DMS53 treated with DMSO at 0.1 percent for 48 hours (cell line): ENCODE results near the gene RAB7B.

Experiments
- DNase-seq: peaks from one replicate; lab custom pipeline; 2025; ENCODE audit not compliant: unreplicated experiment; lab: John Stamatoyannopoulos, UW

RAB7B gene

GRCh38 chr1:205975387-205975998 lies 27.7 kb downstream of the RAB7B start:
- DNase-seq, result no peak

- no peak for DNase-seq
These were observed 28.5 kb downstream of the RAB7B start for GRCh38 chr1:205974712-205975111.

- no peak for DNase-seq
These were observed 29.6 kb downstream of the RAB7B start for GRCh38 chr1:205973377-205974232.

DNA sequence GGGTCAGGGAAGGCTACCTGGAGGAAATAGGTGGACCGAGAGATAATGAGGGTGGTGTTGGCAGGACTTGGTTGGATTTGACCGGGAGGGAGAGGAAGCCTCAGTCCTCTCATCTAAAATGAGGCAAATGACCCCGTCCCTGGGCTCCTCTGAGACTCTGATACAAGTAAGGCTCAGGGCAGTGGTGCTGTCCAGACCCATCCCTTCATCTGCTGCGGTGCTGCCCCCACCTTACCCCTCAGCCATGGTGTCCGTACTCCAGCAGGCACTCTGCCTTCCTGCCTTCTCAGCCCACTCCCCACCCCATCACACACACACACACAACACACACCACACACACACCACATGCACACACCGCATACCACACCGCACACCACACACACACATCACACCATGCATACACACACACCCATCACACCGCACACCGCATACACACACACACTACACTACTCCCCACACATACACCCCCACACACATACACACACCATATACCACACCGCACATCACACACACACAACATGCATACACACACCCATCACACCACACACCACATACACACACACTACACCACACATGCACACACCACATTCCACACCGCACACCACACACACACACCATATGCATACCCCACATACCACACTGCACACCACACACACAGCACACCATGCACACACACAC lies 30.6 kb downstream of the RAB7B start:
- no peak for DNase-seq

DNA sequence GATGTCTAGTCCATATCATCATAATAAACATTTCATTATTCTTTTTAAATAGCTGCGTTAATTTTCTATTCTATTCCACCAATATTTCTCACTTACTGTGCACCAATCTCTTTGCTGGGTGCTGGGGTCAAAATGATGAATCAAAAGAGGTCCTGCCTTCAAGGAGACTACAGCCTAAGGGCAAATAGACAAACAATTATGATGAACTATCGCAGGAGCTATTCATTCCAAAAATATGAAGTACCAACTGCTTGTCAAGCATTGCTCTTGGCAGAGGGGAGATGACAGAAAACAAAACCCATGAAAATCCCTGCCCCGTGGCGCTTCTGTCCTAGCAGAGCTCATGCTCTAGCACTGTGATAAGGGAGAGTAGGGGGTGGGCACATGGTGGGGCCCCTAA lies 31.1 kb downstream of the RAB7B start:
- DNase-seq, result no peak

- no peak for DNase-seq
These were observed 32.1 kb downstream of the RAB7B start for GRCh38 chr1:205971082-205971481.

DNA sequence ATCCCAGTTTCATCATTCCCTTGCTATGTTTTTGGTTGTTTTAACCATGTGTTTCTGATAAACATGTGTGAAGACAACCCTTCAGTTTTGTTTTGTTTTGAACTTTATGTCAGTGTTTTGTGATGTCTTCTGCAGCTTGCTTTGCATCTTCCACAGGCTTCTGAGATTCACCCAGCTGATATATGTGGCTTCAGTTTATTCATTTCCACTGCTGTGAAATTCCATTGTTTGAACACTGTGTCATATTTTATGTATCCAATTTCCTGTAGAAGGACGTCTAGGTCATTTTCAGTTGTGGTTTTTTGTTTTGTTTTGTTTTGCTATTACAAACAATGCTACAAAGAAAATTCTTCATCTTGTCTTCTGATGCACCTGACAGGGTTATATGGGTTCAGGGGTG lies 32.7 kb downstream of the RAB7B start:
- peak; percentile 55 for DNase-seq

- DNase-seq, result no peak
These were observed 34.0 kb downstream of the RAB7B start for GRCh38 chr1:205969229-205969628.

GRCh38 chr1:205967554-205968335 lies 35.5 kb downstream of the RAB7B start:
- no peak for DNase-seq

GRCh38 chr1:205965036-205965884 lies 37.9 kb downstream of the RAB7B start:
- peak; percentile 98 for DNase-seq

DNA sequence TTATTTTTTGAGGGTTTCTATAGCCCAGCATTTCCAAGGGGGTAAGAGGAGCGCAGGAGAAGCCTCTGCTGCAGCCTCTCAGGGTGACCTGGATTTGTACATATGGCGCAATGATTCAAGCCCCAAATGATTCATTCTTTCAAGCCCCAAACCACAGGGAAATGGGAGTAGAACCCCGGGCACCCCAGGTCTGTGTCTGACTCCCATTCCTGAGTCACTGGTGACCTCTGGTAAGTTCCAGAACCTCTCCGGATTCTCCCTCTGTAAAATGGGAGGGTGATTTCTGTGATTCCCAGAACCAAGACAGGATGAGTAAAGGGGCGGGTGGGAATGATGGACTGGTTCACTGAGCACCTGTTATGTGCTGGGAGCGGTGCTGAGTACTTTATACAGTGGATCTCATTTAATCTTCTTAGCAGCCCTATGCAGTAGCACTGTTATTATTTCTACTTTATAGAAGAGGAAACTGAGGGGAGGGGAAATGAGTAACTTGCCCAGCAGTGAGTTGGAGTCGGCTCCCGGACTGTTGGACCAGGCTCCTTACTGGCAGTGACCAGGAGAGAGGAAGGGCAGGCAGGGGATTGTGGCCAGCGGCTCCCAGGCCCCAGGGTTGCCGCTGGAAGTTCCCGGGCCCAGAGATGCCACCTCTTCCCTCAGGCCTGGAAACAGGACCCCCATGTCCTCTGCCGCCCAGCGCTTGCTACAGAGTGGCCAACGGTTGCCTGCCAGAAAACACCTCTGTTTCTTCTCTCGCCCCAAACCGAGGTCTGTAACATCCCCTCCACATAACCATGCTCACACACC lies 39.6 kb downstream of the RAB7B start:
- no peak for DNase-seq

GRCh38 chr1:205962821-205963221 lies 40.4 kb downstream of the RAB7B start:
- DNase-seq, result no peak

- DNase-seq, result no peak
These were observed 41.0 kb downstream of the RAB7B start for GRCh38 chr1:205961991-205962820.

- no peak for DNase-seq
These were observed 41.8 kb downstream of the RAB7B start for GRCh38 chr1:205961405-205961804.

GRCh38 chr1:205959789-205960188 lies 43.4 kb downstream of the RAB7B start:
- no peak for DNase-seq

- no peak for DNase-seq
These were observed 47.7 kb downstream of the RAB7B start for GRCh38 chr1:205955499-205955898.

DNA sequence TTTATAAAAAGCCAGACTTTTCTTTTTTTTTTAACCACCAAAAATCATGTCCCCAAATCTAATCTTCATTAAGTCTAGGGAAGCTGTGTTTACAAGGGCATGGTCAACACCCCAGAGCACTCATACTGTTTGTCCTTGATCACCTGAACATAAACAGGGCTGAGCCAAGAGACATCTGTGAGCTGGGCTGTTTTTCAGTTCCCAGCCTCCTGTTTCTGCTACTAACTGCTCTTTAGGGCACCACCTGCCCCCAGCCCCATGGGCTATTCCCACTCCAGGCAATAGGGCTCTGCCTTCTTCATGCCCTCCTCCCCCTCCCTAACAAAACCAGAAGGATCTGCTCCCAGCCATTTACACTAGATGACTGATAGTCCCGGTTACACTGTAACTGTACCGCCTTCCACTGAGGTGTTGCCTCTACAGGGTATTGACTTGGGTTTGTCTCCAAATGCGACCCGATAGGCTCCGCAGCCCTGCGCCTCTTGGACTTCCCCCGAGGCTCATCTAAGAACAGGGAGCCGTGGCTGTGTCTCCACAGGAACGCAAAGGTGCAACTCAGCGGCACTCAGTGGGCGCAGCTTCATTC lies 48.3 kb downstream of the RAB7B start:
- DNase-seq, result peak; percentile 80

DNA sequence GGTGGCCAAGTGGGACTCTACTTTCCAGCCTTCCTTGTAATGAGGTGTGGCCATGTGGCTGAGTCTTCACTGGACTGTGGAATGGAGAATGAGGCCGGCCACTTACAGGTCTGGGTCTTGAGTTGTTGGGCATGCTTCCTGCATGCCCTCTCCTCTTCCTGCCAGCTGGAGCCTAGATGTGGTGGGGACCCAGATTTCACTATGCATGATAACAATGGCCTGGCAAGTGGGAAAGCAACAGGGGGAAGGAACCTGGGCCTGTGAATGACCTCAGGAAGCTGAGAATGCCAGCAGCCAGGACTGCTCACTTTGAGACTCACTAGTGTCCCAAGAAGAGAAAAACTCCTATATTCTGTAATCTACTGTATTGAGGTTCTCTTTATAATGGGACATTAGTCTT lies 51.4 kb downstream of the RAB7B start:
- no peak for DNase-seq
